Measurements from ENCODE around the gene PYHIN1. TPM values are rescaled to one million over a fixed set of nuclear protein-coding genes. Genes with fewer than 3 reads are reported as not detected.
A peak's percentile ranks its signal among the peaks of the same experiment; 100 is the strongest.
"Not testable (repeated sequence)": the region's sequence is repeated elsewhere in the genome, so short reads cannot be mapped to it uniquely, and the experiment has no call there.

PYHIN1 gene
- total RNA-seq, 1 experiment from 2014 or later = not detected

DNA sequence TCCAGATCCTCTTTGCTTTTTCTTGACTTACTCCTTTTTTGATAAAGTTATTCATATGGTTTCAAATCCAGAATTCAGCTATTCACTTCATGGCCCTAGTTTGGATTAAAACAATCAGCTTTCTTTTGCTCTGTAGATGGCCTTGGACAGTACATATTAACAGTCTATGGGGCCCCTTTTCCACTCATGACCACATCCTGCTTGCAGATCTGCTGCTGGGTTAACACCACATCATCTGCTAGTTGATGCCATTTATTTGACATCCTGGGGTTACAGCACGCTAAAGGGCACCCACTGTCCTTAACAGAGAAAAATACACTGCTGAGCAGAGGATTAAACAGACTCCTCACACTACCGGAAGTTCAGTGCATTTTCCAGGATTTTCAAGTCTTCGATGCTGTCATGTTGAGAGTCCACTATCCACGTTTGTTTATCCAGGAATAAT is 77.4 kb downstream of the PYHIN1 start:
- Mint-ChIP-seq H3K27ac (ENCODE audit: unreplicated experiment) (peak overlapping the region; percentile 11), H3K9me3 (ENCODE audit: low read depth, unreplicated experiment) (no peaks in the 10 kb centered on the region), H3K36me3 (ENCODE audit: insufficient read depth, unreplicated experiment) (peaks cover 11% of the 10 kb centered on the region), H3K27me3 (ENCODE audit: unreplicated experiment) (no peaks in the 10 kb centered on the region), H3K4me1 (ENCODE audit: low read depth, unreplicated experiment) (no peaks in the 10 kb centered on the region), H3K4me3 (ENCODE audit: low read depth, unreplicated experiment) (no peak overlapping the region)
- DNase-seq = no peak
- CTCF ChIA-PET = interaction anchor here (1.2 kb wide), 1 partner anchor 10 kb away, joined by 4 read pairs; no protein-coding TSS in a partner anchor
- intact Hi-C loops (cut with micrococcal nuclease; ENCODE audit: unreplicated experiment) = loop anchor here (10.0 kb wide), 1 partner anchor 354 kb away; no protein-coding TSS in a partner anchor
- TF ChIP-seq, protein P1, sequence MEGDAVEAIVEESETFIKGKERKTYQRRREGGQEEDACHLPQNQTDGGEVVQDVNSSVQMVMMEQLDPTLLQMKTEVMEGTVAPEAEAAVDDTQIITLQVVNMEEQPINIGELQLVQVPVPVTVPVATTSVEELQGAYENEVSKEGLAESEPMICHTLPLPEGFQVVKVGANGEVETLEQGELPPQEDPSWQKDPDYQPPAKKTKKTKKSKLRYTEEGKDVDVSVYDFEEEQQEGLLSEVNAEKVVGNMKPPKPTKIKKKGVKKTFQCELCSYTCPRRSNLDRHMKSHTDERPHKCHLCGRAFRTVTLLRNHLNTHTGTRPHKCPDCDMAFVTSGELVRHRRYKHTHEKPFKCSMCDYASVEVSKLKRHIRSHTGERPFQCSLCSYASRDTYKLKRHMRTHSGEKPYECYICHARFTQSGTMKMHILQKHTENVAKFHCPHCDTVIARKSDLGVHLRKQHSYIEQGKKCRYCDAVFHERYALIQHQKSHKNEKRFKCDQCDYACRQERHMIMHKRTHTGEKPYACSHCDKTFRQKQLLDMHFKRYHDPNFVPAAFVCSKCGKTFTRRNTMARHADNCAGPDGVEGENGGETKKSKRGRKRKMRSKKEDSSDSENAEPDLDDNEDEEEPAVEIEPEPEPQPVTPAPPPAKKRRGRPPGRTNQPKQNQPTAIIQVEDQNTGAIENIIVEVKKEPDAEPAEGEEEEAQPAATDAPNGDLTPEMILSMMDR (IDR thresholded peaks at IDR 0.05; ENCODE audit: unreplicated experiment) = no peak
- no TSS peak for BruUV-seq (replicated peaks)

DNA sequence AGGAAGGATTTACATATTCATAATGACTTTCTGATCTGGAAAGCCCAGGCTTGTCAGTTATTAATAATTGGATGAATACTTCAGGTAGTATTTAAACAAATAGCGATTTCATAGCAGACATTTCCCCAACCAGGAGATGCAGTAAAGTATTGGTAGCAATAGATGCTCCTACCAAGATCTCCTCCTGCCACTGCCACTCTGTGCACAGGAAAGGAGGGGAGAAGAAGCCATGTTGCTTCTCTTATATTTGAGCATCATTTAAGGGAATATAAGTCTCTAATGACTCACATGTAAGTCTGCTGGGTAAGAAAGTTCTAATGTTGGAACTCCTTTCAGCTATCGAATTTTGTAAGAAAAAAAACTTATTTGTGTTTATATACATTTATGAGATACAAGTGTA is 77.9 kb downstream of the PYHIN1 start:
- H3K4me3 Mint-ChIP-seq (ENCODE audit: low read depth, unreplicated experiment) = peak overlapping the region; percentile 75
- peaks cover 11% of the 10 kb centered on the region for H3K36me3 Mint-ChIP-seq (ENCODE audit: insufficient read depth, unreplicated experiment)
- H3K27me3 Mint-ChIP-seq (ENCODE audit: unreplicated experiment) = no peaks in the 10 kb centered on the region
- BruUV-seq (replicated peaks) = no TSS peak
- H3K4me1 Mint-ChIP-seq (ENCODE audit: low read depth, unreplicated experiment) = no peaks in the 10 kb centered on the region
- no peaks in the 10 kb centered on the region for H3K9me3 Mint-ChIP-seq (ENCODE audit: low read depth, unreplicated experiment)
- no peak for DNase-seq
- intact Hi-C loops (cut with micrococcal nuclease; ENCODE audit: unreplicated experiment) = loop anchor here (10.0 kb wide), 1 partner anchor 354 kb away; no protein-coding TSS in a partner anchor
- TF ChIP-seq, protein P1 (IDR thresholded peaks at IDR 0.05; ENCODE audit: unreplicated experiment) = no peak
- H3K27ac Mint-ChIP-seq (ENCODE audit: unreplicated experiment) = peak overlapping the region; percentile 90
- CTCF ChIA-PET = interaction anchor here (0.6 to 1.5 kb wide), 3 partner anchors 9 to 59 kb away, joined by 3 to 5 read pairs (median 4); no protein-coding TSS in a partner anchor

DNA sequence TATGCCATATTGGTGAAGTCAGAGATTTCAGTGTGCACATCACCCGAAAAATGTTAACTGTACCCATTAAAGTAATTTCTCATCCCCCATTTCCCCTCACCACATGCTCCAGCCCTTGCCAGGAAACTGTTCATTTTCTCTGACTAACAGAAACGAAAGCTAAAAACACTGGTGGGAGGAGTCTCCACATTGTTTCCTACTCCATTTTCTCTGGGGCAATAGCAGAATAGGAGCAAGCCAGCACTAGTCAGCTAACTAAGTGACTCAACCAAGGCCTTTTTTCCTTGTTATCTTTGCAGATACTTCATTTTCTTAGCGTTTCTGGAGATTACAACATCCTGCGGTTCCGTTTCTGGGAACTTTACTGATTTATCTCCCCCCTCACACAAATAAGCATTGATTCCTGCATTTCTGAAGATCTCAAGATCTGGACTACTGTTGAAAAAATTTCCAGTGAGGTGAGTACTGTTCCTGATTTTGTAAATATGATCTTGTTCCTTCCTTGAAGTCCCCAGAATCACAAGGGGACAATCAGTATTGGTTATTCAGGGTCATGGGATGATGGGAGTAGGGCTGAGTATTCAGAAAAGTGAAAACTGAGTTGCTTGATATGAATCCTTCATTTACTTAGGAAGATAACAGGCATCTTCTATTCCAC is 78.5 kb downstream of the PYHIN1 start, which contains the start of gene IFI16:
IFI16 (plus strand) TSS at position 204 of the 658 bp plus-strand sequence. CDS start 4,774 bp downstream, outside the sequence.
- CTCF ChIA-PET = interaction anchor here (0.6 to 1.5 kb wide), 4 partner anchors 10 to 202 kb away, joined by 3 to 5 read pairs (median 4); no protein-coding TSS in a partner anchor
- Mint-ChIP-seq H3K9me3 (ENCODE audit: low read depth, unreplicated experiment) (no peaks in the 10 kb centered on the region), H3K4me3 (ENCODE audit: low read depth, unreplicated experiment) (peak within 1 kb of the TSS; percentile 75), H3K27ac (ENCODE audit: unreplicated experiment) (peak within 1 kb of the TSS; percentile 90), H3K4me1 (ENCODE audit: low read depth, unreplicated experiment) (no peaks in the 10 kb centered on the region), H3K27me3 (ENCODE audit: unreplicated experiment) (no peaks in the 10 kb centered on the region), H3K36me3 (ENCODE audit: insufficient read depth, unreplicated experiment) (peaks cover 11% of the 10 kb centered on the region)
- DNase-seq = peak; percentile 58
- TF ChIP-seq, protein P1 (IDR thresholded peaks at IDR 0.05; ENCODE audit: unreplicated experiment) = no peak
- BruUV-seq (replicated peaks) = TSS peak; percentile 76
- intact Hi-C loops (cut with micrococcal nuclease; ENCODE audit: unreplicated experiment) = loop anchor here (10.0 kb wide), 2 partner anchors 355 to 1515 kb away; no protein-coding TSS in a partner anchor

DNA sequence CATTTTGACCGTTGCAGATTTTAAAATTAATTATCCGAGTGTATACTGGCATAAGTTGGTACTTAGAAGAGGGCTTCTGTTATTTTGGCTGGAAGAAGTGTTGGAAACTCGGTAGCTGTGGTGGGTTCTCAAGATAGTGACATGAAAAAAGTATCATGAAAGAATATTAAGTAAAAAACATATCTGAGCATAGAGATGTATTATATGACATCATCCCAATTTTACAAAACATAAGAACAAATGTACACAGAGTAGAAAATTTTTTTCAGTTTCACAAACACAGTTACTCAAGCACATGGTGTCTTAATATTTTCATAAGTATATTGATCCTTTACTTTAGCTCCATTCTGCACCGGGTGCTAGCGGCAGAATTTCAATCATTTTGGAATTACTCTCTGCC is 79.0 kb downstream of the PYHIN1 start:
- no peaks in the 10 kb centered on the region for H3K9me3 Mint-ChIP-seq (ENCODE audit: low read depth, unreplicated experiment)
- no TSS peak for BruUV-seq (replicated peaks)
- DNase-seq = no peak
- H3K36me3 Mint-ChIP-seq (ENCODE audit: insufficient read depth, unreplicated experiment) = peaks cover 11% of the 10 kb centered on the region
- CTCF ChIA-PET = interaction anchor here (1.5 kb wide), 1 partner anchor 10 kb away, joined by 5 read pairs; no protein-coding TSS in a partner anchor
- intact Hi-C loops (cut with micrococcal nuclease; ENCODE audit: unreplicated experiment) = loop anchor here (10.0 kb wide), 1 partner anchor 1516 kb away; no protein-coding TSS in a partner anchor
- H3K4me3 Mint-ChIP-seq (ENCODE audit: low read depth, unreplicated experiment) = peak overlapping the region; percentile 75
- TF ChIP-seq, protein P1 (IDR thresholded peaks at IDR 0.05; ENCODE audit: unreplicated experiment) = no peak
- peak overlapping the region; percentile 90 for H3K27ac Mint-ChIP-seq (ENCODE audit: unreplicated experiment)
- no peaks in the 10 kb centered on the region for H3K27me3 Mint-ChIP-seq (ENCODE audit: unreplicated experiment)
- peaks cover 4% of the 10 kb centered on the region for H3K4me1 Mint-ChIP-seq (ENCODE audit: low read depth, unreplicated experiment)

DNA sequence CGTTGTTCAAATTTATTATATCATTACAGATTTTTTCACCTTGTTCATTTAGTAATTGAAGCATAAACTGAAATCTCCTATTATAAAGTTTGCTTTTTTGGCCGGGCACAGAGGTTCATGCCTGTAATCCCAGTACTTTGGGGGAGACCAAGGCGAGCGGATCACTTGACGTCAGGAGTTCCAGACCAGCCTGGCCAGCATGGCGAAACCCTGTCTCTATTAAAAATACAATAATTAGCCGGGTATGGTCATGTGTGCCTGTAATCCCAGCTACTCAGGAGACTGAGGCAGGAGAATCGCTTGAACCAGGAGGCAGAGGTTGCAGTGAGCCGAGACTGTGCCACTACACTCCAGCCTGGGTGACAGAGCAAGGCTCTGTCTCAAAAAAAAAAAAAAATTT is 79.6 kb downstream of the PYHIN1 start:
- BruUV-seq (replicated peaks); DNase-seq; H3K4me1 Mint-ChIP-seq (ENCODE audit: low read depth, unreplicated experiment); H3K9me3 Mint-ChIP-seq (ENCODE audit: low read depth, unreplicated experiment); H3K27me3 Mint-ChIP-seq (ENCODE audit: unreplicated experiment): not testable (repeated sequence)
- H3K4me3 Mint-ChIP-seq (ENCODE audit: low read depth, unreplicated experiment) = peak overlapping the region; percentile 75
- peak overlapping the region; percentile 90 for H3K27ac Mint-ChIP-seq (ENCODE audit: unreplicated experiment)
- CTCF ChIA-PET = interaction anchor here (1.5 kb wide), 1 partner anchor 11 kb away, joined by 5 read pairs; no protein-coding TSS in a partner anchor
- intact Hi-C loops (cut with micrococcal nuclease; ENCODE audit: unreplicated experiment) = loop anchor here (10.0 kb wide), 1 partner anchor 1516 kb away; no protein-coding TSS in a partner anchor
- H3K36me3 Mint-ChIP-seq (ENCODE audit: insufficient read depth, unreplicated experiment) = peaks cover 11% of the 10 kb centered on the region
